ENCODE data around the gene BLTP2.
"Not testable (repeated sequence)": the region's sequence is repeated elsewhere in the genome, so short reads cannot be mapped to it uniquely, and the experiment has no call there.

Gene BLTP2

DNA sequence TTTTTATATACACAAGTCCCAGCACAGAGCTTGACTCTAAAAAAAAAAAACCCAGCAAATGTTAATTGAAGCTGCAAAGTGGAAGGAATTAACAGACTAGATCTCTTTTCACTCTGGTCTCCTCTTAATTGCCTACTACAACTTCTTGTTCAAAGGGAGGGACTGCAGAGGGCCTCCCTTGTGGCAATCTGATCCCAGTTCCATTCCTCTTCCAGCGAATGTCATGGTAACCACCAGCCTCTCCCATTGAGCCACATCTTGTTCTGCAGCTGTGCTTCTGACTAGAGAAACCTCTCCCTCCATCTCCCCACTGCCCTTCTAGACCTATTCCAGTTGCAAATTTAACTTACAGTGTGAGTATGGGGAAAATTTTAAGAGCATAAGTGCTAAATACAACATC lies 22.9 kb upstream of the BLTP2 start:
- H3K9me3 ChIP-seq (ENCODE audit: insufficient read depth, low read depth, low read length): no peaks in the 10 kb centered on the region
- H3K9ac ChIP-seq (ENCODE audit: low read depth, low read length): no peak overlapping the region
- H3K27ac ChIP-seq (ENCODE audit: low read depth, low read length): no peak overlapping the region
- peaks cover 6% of the 10 kb centered on the region; the same call in 1 of the 2 replicates for H3K4me1 ChIP-seq (ENCODE audit: insufficient read depth, low read length)
- no peaks in the 10 kb centered on the region for H3K27me3 ChIP-seq (ENCODE audit: insufficient read depth, low read length)
- peaks cover 66% of the 10 kb centered on the region for H3K36me3 ChIP-seq (ENCODE audit: insufficient read depth, low read length)
- no peak overlapping the region for H3K4me3 ChIP-seq (ENCODE audit: low read length)
- 83% methylated on average over 1 of the region's 1 CpG for WGBS

DNA sequence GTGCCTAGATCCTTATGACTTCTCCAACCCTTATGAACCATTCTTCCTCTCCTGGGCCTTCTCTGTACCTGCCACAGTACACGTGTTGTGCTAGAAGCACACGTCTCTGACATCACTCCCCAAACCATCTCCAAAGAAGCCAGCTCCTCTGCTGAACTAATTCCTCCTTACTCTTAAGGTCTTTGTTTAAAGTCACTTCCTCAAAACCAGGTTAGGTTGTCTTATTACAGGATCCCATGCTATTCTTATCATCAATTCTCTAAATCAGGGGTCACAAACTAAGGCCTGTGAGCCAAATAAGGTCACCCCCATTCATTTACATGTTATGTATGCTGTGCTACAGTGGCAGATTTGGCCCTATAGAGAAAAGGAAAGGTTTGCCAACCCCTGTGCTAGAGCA lies 21.0 kb upstream of the BLTP2 start:
- Histone ChIP-seq H3K9ac (ENCODE audit: low read depth, low read length) (no peak overlapping the region), H3K9me3 (ENCODE audit: insufficient read depth, low read depth, low read length) (no peaks in the 10 kb centered on the region), H3K27ac (ENCODE audit: low read depth, low read length) (no peak overlapping the region), H3K4me3 (ENCODE audit: low read length) (no peak overlapping the region), H3K27me3 (ENCODE audit: insufficient read depth, low read length) (no peaks in the 10 kb centered on the region), H3K4me1 (ENCODE audit: insufficient read depth, low read length) (peaks cover 10% of the 10 kb centered on the region; the same call in 1 of the 2 replicates), H3K36me3 (ENCODE audit: insufficient read depth, low read length) (peaks cover 47% of the 10 kb centered on the region)
- 94% methylated on average over 2 of the region's 2 CpGs for WGBS

DNA sequence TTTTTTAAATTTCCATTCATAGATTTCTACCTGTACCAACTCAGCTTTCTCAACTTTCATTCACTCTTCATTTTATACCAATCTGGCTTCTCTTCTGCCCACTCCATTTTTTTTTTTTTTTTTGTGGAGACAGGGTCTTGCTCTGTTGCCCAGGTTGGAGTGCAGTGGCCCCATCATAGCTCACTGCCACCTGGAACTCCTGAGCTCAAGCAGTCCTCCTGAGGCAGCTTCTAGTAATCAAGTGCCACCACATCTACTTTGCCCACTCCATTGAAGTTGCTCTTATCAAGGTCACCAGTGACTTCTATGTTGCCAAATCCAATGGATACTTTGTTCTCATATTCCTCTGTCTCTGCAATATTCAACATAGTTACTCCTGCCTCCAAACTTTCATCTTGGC lies 18.8 kb upstream of the BLTP2 start:
- H3K9ac ChIP-seq (ENCODE audit: low read depth, low read length): no peak overlapping the region
- H3K27ac ChIP-seq (ENCODE audit: low read depth, low read length): no peak overlapping the region
- 0 out of 2 replicates have a peak overlapping the region, but pooled peaks have one; percentile 92 for H3K4me3 ChIP-seq (ENCODE audit: low read length)
- H3K4me1 ChIP-seq (ENCODE audit: insufficient read depth, low read length): peaks cover 11% of the 10 kb centered on the region; the same call in 1 of the 2 replicates
- H3K9me3 ChIP-seq (ENCODE audit: insufficient read depth, low read depth, low read length): peaks cover 9% of the 10 kb centered on the region
- H3K36me3 ChIP-seq (ENCODE audit: insufficient read depth, low read length): peaks cover 46% of the 10 kb centered on the region
- no peaks in the 10 kb centered on the region for H3K27me3 ChIP-seq (ENCODE audit: insufficient read depth, low read length)

- peaks cover 43% of the 10 kb centered on the region for H3K36me3 ChIP-seq (ENCODE audit: insufficient read depth, low read length)
- peaks cover 11% of the 10 kb centered on the region; the same call in 1 of the 2 replicates for H3K4me1 ChIP-seq (ENCODE audit: insufficient read depth, low read length)
- H3K27me3 ChIP-seq (ENCODE audit: insufficient read depth, low read length): no peaks in the 10 kb centered on the region
- H3K9me3 ChIP-seq (ENCODE audit: insufficient read depth, low read depth, low read length): peaks cover 13% of the 10 kb centered on the region
- WGBS: 0% methylated on average over 8 of the region's 10 CpGs
- H3K9ac ChIP-seq (ENCODE audit: low read depth, low read length): peak overlapping the region; percentile 87
- H3K27ac ChIP-seq (ENCODE audit: low read depth, low read length): peak overlapping the region; percentile 89
- peak overlapping the region; percentile 92 for H3K4me3 ChIP-seq (ENCODE audit: low read length)
Observed at GRCh38 chr17:28662527-28662829, 17.5 kb upstream of the BLTP2 start.

GRCh38 chr17:28661635-28662526 lies 16.9 kb upstream of the BLTP2 start, which contains the start of the genes SDF2 and SUPT6H:
Gene SDF2, minus strand, starts transcription at chr17:28661906. Its CDS starts 30 bp downstream, at chr17:28661876.
Gene SUPT6H, plus strand, starts transcription at chr17:28662205. Its CDS starts 11,197 bp downstream, at chr17:28673402.
- Histone ChIP-seq H3K4me1 (ENCODE audit: insufficient read depth, low read length) (peaks cover 11% of the 10 kb centered on the region; the same call in 1 of the 2 replicates), H3K4me3 (ENCODE audit: low read length) (peak within 1 kb of the TSS; percentile 92), H3K9ac (ENCODE audit: low read depth, low read length) (peak within 1 kb of the TSS; percentile 87), H3K27ac (ENCODE audit: low read depth, low read length) (peak within 1 kb of the TSS; percentile 89), H3K9me3 (ENCODE audit: insufficient read depth, low read depth, low read length) (peaks cover 13% of the 10 kb centered on the region), H3K27me3 (ENCODE audit: insufficient read depth, low read length) (no peaks in the 10 kb centered on the region), H3K36me3 (ENCODE audit: insufficient read depth, low read length) (peaks cover 47% of the 10 kb centered on the region)
- under 1% methylated on average over 66 of the region's 66 CpGs for WGBS

DNA sequence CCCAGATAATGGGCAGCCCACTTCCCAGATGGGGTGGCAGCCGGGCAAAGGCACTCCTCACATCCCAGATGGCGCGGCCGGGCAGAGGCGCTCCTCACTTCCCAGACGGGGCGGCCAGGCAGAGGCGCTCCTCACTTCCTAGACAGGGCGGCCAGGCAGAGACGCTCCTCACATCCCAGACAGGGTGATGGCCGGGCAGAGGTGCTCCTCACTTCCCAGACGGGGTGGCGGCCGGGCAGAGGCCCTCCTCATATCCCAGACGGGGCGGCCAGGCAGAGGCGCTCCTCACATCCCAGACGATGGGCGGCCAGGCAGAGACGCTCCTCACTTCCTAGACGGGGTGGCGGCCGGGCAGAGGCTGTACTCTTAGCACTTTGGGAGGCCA lies 14.5 kb upstream of the BLTP2 start:
- not testable (repeated sequence) for H3K9ac ChIP-seq (ENCODE audit: low read depth, low read length); H3K27me3 ChIP-seq (ENCODE audit: insufficient read depth, low read length); H3K4me3 ChIP-seq (ENCODE audit: low read length); H3K27ac ChIP-seq (ENCODE audit: low read depth, low read length)
- Histone ChIP-seq H3K9me3 (ENCODE audit: insufficient read depth, low read depth, low read length) (peaks cover 13% of the 10 kb centered on the region), H3K36me3 (ENCODE audit: insufficient read depth, low read length) (peaks cover 46% of the 10 kb centered on the region), H3K4me1 (ENCODE audit: insufficient read depth, low read length) (peaks cover 11% of the 10 kb centered on the region; the same call in 1 of the 2 replicates)
- 98% methylated on average over 23 of the region's 23 CpGs for WGBS

- H3K27me3 ChIP-seq (ENCODE audit: insufficient read depth, low read length); H3K27ac ChIP-seq (ENCODE audit: low read depth, low read length); H3K9ac ChIP-seq (ENCODE audit: low read depth, low read length); H3K4me3 ChIP-seq (ENCODE audit: low read length): not testable (repeated sequence)
- peaks cover 50% of the 10 kb centered on the region for H3K36me3 ChIP-seq (ENCODE audit: insufficient read depth, low read length)
- 96% methylated on average over 46 of the region's 46 CpGs for WGBS
- peaks cover 11% of the 10 kb centered on the region; the same call in 1 of the 2 replicates for H3K4me1 ChIP-seq (ENCODE audit: insufficient read depth, low read length)
- H3K9me3 ChIP-seq (ENCODE audit: insufficient read depth, low read depth, low read length): peaks cover 13% of the 10 kb centered on the region
Observed at GRCh38 chr17:28658766-28659496, 14.0 kb upstream of the BLTP2 start.

GRCh38 chr17:28658342-28658741 lies 13.4 kb upstream of the BLTP2 start:
- not testable (repeated sequence) for H3K4me3 ChIP-seq (ENCODE audit: low read length); H3K4me1 ChIP-seq (ENCODE audit: insufficient read depth, low read length); H3K27me3 ChIP-seq (ENCODE audit: insufficient read depth, low read length); H3K9ac ChIP-seq (ENCODE audit: low read depth, low read length); H3K27ac ChIP-seq (ENCODE audit: low read depth, low read length)
- peaks cover 54% of the 10 kb centered on the region for H3K36me3 ChIP-seq (ENCODE audit: insufficient read depth, low read length)
- WGBS: 95% methylated on average over 3 of the region's 8 CpGs
- H3K9me3 ChIP-seq (ENCODE audit: insufficient read depth, low read depth, low read length): peaks cover 13% of the 10 kb centered on the region

- Histone ChIP-seq H3K36me3 (ENCODE audit: insufficient read depth, low read length) (peaks cover 60% of the 10 kb centered on the region), H3K9ac (ENCODE audit: low read depth, low read length) (no peak overlapping the region), H3K27me3 (ENCODE audit: insufficient read depth, low read length) (no peaks in the 10 kb centered on the region), H3K4me3 (ENCODE audit: low read length) (no peak overlapping the region), H3K9me3 (ENCODE audit: insufficient read depth, low read depth, low read length) (peaks cover 13% of the 10 kb centered on the region), H3K4me1 (ENCODE audit: insufficient read depth, low read length) (peaks cover 4% of the 10 kb centered on the region; the same call in 1 of the 2 replicates), H3K27ac (ENCODE audit: low read depth, low read length) (no peak overlapping the region)
- WGBS: 97% methylated on average over 5 of the region's 5 CpGs
Observed at GRCh38 chr17:28657756-28658155, 12.8 kb upstream of the BLTP2 start.

DNA sequence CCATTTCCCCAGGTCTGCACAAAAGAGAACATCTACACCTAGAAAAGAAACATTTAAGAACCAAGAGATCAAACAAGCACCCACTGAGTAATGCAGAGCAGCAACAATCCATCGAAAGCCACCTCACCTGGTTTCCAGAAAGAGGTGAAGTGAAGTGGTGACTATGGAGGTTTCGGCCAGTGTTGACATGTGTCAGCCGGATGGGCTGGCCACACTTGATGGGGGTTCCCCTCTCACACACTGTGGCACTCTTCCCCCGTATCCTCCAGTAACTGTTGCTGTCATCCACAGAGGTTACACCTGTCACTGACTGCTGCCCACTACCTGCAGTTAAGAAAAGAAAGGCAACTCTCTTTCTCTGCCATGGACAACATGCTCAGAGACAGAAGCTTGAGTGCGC lies 10.2 kb upstream of the BLTP2 start:
- Histone ChIP-seq H3K9me3 (ENCODE audit: insufficient read depth, low read depth, low read length) (peaks cover 7% of the 10 kb centered on the region), H3K27me3 (ENCODE audit: insufficient read depth, low read length) (no peaks in the 10 kb centered on the region), H3K36me3 (ENCODE audit: insufficient read depth, low read length) (peaks cover 76% of the 10 kb centered on the region), H3K27ac (ENCODE audit: low read depth, low read length) (no peak overlapping the region), H3K4me1 (ENCODE audit: insufficient read depth, low read length) (no peaks in the 10 kb centered on the region), H3K9ac (ENCODE audit: low read depth, low read length) (no peak overlapping the region), H3K4me3 (ENCODE audit: low read length) (no peak overlapping the region)
- WGBS: 97% methylated on average over 4 of the region's 5 CpGs

DNA sequence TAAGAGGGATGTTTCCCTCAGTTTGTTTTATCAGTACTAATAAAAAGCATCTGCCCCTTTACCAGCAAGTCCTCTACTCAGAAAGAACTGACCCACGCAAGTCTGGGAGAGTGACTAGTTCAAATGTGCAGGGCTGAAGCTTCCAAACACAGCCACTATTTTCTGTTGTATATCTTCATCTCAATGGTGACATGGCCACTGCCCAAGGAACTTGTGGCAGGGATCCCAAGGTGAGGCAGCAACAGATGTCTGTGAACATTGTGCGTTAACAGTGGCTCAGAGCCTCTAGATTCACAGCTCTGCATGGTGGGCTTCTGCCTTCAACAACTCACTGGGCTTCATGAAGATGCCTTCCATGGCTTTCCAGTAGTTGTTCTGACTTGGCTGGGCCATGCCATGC lies 3.7 kb upstream of the BLTP2 start:
- Histone ChIP-seq H3K27ac (ENCODE audit: low read depth, low read length) (no peak overlapping the region), H3K9me3 (ENCODE audit: insufficient read depth, low read depth, low read length) (no peaks in the 10 kb centered on the region), H3K4me1 (ENCODE audit: insufficient read depth, low read length) (peaks cover 8% of the 10 kb centered on the region), H3K4me3 (ENCODE audit: low read length) (no peak overlapping the region), H3K36me3 (ENCODE audit: insufficient read depth, low read length) (peaks cover 50% of the 10 kb centered on the region), H3K27me3 (ENCODE audit: insufficient read depth, low read length) (no peaks in the 10 kb centered on the region), H3K9ac (ENCODE audit: low read depth, low read length) (no peak overlapping the region)
- 94% methylated on average over 2 of the region's 2 CpGs for WGBS
